Stimulated activated naive CD8-positive, alpha-beta T cell treated with anti-CD3 and anti-CD28 coated beads, Interleukin-15, Interleukin-2, amounts not matched to agents 100 ng/mL and 50 ng/mL, for 24 hours (primary cell): ENCODE data around the gene MTCL1.

Source experiments
- H3K27ac Mint-ChIP-seq: one replicate; pipeline ENCODE4 v1.8.0; 2021; ENCODE audit warnings: mild to moderate bottlenecking, mixed read lengths
- H3K27me3 Mint-ChIP-seq: one replicate; pipeline ENCODE4 v1.8.0; 2021; ENCODE audit warnings: mixed read lengths
- H3K36me3 Mint-ChIP-seq: one replicate; pipeline ENCODE4 v1.8.0; 2021; ENCODE audit warnings: low read depth, mixed read lengths
- H3K4me1 Mint-ChIP-seq: one replicate; pipeline ENCODE4 v1.8.0; 2021; ENCODE audit warnings: low read depth, mixed read lengths
- H3K4me3 Mint-ChIP-seq: one replicate; pipeline ENCODE4 v1.8.0; 2021; ENCODE audit warnings: mild to moderate bottlenecking, mixed read lengths
- H3K9me3 Mint-ChIP-seq: one replicate; pipeline ENCODE4 v1.8.0; 2021; ENCODE audit warnings: mixed read lengths

The MTCL1 gene

DNA sequence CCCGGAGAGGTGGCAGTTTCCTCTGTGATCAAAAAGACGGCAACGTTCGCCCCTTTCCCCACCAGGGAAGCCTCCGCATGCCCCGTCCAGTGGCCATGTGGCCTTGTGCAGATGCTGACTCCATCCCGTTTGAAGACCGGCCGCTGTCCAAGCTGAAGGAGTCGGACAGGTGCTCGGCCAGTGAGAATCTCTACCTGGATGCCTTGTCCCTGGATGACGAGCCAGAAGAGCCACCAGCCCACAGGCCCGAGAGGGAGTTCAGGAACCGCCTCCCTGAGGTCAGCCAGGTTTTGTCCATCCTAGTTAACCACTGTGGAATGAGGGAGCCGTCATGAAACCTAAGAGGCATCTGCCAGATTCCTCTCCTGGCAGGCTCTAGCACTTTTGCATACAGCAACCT, 113.6 kb downstream of the MTCL1 start:
- no peaks in the 10 kb centered on the region for H3K4me1 Mint-ChIP-seq
- H3K36me3 Mint-ChIP-seq, result no peaks in the 10 kb centered on the region

GRCh38 chr18:8820396-8821082, 115.2 kb downstream of the MTCL1 start:
- Mint-ChIP-seq H3K4me1 (no peaks in the 10 kb centered on the region), H3K36me3 (no peaks in the 10 kb centered on the region), H3K9me3 (no peaks in the 10 kb centered on the region), H3K27ac (no peak overlapping the region), H3K27me3 (no peaks in the 10 kb centered on the region), H3K4me3 (no peak overlapping the region)

More for the DNA sequence above, 113.6 kb downstream of the MTCL1 start:
- H3K27ac Mint-ChIP-seq, result no peak overlapping the region
- no peak overlapping the region for H3K4me3 Mint-ChIP-seq
- H3K27me3 Mint-ChIP-seq, result no peaks in the 10 kb centered on the region
- H3K9me3 Mint-ChIP-seq, result no peaks in the 10 kb centered on the region

- Mint-ChIP-seq H3K27me3 (no peaks in the 10 kb centered on the region), H3K27ac (no peak overlapping the region), H3K4me3 (no peak overlapping the region), H3K36me3 (no peaks in the 10 kb centered on the region), H3K4me1 (no peaks in the 10 kb centered on the region), H3K9me3 (no peaks in the 10 kb centered on the region)
Observed at GRCh38 chr18:8821083-8821465, 115.7 kb downstream of the MTCL1 start.

GRCh38 chr18:8821531-8821930, 116.2 kb downstream of the MTCL1 start:
- Mint-ChIP-seq H3K36me3 (no peaks in the 10 kb centered on the region), H3K27me3 (no peaks in the 10 kb centered on the region), H3K9me3 (no peaks in the 10 kb centered on the region), H3K4me3 (no peak overlapping the region), H3K4me1 (no peaks in the 10 kb centered on the region), H3K27ac (no peak overlapping the region)

GRCh38 chr18:8822643-8823042, 117.3 kb downstream of the MTCL1 start:
- Mint-ChIP-seq H3K27me3 (no peaks in the 10 kb centered on the region), H3K4me3 (no peak overlapping the region), H3K27ac (no peak overlapping the region), H3K4me1 (no peaks in the 10 kb centered on the region), H3K9me3 (no peaks in the 10 kb centered on the region), H3K36me3 (no peaks in the 10 kb centered on the region)

DNA sequence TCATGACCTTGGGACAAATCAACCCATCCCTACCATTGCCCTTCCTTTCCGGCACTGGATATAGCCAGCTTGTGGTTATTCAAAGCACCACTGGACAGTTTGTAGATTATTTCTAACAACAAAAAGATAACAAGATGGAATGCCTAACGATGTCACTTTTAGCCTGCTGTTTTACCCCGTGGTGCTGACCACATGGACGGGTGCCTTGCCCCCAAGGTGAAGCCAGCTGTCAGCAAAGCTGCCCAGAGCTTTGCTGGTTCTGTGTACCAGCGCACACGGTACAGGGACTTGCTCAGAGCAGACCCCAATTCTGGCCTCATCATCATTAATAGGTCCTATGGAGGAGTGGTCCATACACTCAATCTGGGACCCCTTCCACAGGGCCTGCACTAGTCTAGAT, 118.2 kb downstream of the MTCL1 start:
- H3K4me1 Mint-ChIP-seq, result no peaks in the 10 kb centered on the region
- no peak overlapping the region for H3K27ac Mint-ChIP-seq
- H3K27me3 Mint-ChIP-seq, result no peaks in the 10 kb centered on the region
- no peaks in the 10 kb centered on the region for H3K36me3 Mint-ChIP-seq
- no peak overlapping the region for H3K4me3 Mint-ChIP-seq
- H3K9me3 Mint-ChIP-seq, result no peaks in the 10 kb centered on the region

DNA sequence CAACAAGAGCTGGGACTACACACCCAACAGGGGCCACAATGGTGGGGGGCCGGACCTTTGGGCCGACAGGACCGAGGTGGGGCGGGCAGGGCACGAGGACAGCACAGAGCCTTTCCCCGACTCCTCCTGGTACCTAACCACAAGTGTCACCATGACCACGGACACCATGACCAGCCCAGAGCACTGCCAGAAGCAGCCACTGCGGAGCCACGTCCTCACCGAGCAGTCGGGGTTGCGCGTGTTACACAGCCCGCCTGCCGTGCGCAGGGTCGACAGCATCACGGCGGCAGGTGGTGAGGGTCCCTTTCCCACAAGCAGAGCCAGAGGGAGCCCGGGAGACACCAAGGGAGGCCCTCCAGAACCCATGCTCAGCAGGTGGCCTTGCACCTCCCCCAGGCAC, 119.5 kb downstream of the MTCL1 start:
- Mint-ChIP-seq H3K36me3 (no peaks in the 10 kb centered on the region), H3K27ac (no peak overlapping the region), H3K4me1 (no peaks in the 10 kb centered on the region), H3K9me3 (no peaks in the 10 kb centered on the region), H3K27me3 (no peaks in the 10 kb centered on the region), H3K4me3 (no peak overlapping the region)

DNA sequence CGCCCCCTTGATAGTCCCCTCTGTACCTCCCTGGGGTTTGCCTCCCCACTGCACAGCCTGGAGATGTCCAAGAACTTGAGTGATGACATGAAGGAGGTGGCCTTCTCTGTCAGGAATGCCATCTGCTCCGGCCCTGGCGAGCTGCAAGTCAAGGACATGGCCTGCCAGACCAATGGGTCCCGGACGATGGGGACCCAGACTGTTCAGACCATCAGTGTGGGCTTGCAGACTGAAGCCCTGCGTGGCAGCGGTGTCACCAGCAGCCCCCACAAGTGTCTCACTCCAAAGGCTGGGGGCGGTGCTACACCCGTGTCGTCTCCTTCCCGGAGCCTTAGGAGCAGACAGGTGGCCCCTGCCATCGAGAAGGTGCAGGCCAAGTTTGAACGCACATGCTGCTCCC, 119.9 kb downstream of the MTCL1 start:
- no peaks in the 10 kb centered on the region for H3K36me3 Mint-ChIP-seq
- H3K9me3 Mint-ChIP-seq, result no peaks in the 10 kb centered on the region
- no peaks in the 10 kb centered on the region for H3K4me1 Mint-ChIP-seq
- H3K27me3 Mint-ChIP-seq, result no peaks in the 10 kb centered on the region
- H3K4me3 Mint-ChIP-seq, result no peak overlapping the region
- no peak overlapping the region for H3K27ac Mint-ChIP-seq

DNA sequence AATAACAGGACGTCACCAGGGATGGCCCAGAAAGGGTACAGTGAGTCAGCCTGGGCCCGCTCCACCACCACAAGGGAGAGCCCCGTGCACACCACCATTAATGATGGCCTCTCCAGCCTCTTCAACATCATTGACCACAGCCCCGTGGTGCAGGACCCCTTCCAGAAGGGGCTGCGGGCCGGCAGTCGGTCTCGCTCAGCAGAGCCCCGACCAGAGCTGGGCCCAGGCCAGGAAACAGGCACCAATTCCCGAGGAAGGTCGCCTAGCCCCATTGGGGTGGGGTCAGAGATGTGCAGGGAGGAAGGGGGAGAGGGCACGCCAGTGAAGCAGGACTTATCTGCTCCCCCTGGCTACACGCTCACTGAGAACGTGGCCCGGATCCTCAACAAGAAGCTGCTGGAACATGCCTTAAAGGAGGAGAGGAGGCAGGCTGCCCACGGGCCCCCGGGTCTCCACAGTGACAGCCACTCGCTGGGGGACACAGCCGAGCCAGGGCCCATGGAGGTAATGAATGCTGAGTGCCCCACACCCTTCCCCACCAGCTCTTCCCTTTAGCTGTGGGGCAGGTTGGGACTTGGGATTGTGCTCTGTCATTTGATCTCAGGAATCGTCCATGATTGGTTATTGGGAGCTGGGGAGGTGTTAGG, 120.5 kb downstream of the MTCL1 start:
- Mint-ChIP-seq H3K4me3 (no peak overlapping the region), H3K36me3 (no peaks in the 10 kb centered on the region), H3K4me1 (no peaks in the 10 kb centered on the region), H3K9me3 (no peaks in the 10 kb centered on the region), H3K27ac (no peak overlapping the region), H3K27me3 (no peaks in the 10 kb centered on the region)

DNA sequence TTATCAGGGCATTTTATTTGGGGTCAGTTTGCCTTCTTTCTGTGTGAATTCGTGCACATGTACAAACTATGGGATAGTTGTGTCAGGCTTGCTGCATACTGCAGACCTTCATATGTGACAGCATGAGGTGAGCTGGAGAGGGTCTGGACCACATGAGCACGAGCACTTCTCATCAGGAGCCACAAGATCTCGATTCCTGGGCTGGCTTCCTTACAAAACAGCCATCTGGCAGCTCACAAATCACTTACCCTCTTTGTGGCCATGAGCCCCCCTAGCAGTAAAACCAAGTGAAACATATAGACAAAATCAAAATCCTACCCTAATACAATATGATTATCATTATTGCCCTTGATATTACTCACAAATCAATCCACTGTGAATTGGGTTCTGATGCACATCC, 121.2 kb downstream of the MTCL1 start:
- Mint-ChIP-seq H3K27ac (no peak overlapping the region), H3K4me3 (no peak overlapping the region), H3K36me3 (no peaks in the 10 kb centered on the region), H3K27me3 (no peaks in the 10 kb centered on the region), H3K4me1 (no peaks in the 10 kb centered on the region), H3K9me3 (no peaks in the 10 kb centered on the region)

DNA sequence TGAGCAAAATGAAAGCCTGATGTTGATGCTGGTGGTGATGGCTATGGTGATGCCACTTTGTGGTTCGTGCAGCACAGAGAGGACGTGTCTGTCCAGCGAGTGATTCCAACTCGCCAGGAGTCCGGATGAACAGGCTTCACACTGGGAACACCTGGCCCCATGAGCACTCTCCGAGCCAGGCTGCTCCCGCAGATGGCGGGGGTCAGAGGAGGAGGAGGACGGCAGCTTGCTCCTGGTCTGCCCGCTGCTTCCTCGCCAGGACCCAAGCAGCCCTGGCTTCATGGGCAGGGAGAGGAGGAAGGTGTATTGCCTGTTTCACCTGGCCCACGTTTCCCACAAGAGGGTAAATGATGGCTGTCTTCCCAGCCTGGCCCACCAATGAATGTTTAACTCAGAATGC, 121.6 kb downstream of the MTCL1 start:
- H3K36me3 Mint-ChIP-seq, result no peaks in the 10 kb centered on the region
- H3K27me3 Mint-ChIP-seq, result no peaks in the 10 kb centered on the region
- no peak overlapping the region for H3K27ac Mint-ChIP-seq
- no peaks in the 10 kb centered on the region for H3K9me3 Mint-ChIP-seq
- H3K4me1 Mint-ChIP-seq, result no peaks in the 10 kb centered on the region
- H3K4me3 Mint-ChIP-seq, result no peak overlapping the region

DNA sequence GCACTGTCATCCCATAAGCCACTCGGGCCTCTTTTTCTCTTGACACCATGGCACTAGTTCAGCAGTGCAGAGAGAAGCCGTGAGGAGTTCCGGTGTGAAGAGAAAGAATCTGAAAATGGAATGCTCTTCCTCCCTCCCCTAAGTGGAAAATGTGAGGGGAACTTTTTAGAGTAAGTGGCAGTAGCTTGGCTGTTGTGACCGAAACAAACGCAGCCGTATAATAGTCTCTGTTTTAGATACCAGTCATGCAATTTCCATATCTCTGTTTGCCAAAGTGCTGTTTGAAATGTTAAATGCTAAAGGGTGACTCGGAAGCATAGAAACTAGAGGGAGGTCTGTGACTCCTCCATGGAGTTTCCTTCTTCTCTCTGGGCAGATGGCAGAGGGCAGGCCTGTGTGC, 122.9 kb downstream of the MTCL1 start:
- H3K9me3 Mint-ChIP-seq, result no peaks in the 10 kb centered on the region
- no peaks in the 10 kb centered on the region for H3K36me3 Mint-ChIP-seq
- H3K4me1 Mint-ChIP-seq, result no peaks in the 10 kb centered on the region
- no peaks in the 10 kb centered on the region for H3K27me3 Mint-ChIP-seq
- no peak overlapping the region for H3K4me3 Mint-ChIP-seq
- H3K27ac Mint-ChIP-seq, result no peak overlapping the region

DNA sequence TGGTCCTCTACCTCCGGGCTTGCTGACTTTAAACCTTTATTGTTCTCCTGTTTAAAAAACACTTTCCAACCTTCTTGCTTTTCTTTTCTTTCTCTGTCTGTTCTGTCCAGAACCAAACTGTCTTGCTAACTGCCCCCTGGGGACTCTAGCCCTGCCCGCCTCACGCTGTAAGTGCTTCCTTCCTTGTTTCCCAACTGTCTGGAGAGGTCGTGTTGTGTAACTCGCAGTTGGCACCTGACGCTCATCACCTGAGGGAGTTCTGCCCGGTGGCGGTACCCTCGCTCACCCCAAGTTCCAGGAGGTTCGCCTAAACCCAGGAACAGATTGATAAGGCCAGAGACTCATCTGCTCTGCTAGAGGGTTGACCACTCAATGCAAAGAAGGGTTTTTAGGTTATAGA, 123.4 kb downstream of the MTCL1 start:
- no peaks in the 10 kb centered on the region for H3K4me1 Mint-ChIP-seq
- H3K36me3 Mint-ChIP-seq, result no peaks in the 10 kb centered on the region
- no peaks in the 10 kb centered on the region for H3K27me3 Mint-ChIP-seq
- H3K9me3 Mint-ChIP-seq, result no peaks in the 10 kb centered on the region
- no peak overlapping the region for H3K27ac Mint-ChIP-seq
- no peak overlapping the region for H3K4me3 Mint-ChIP-seq

- Mint-ChIP-seq H3K4me1 (no peaks in the 10 kb centered on the region), H3K27ac (no peak overlapping the region), H3K36me3 (no peaks in the 10 kb centered on the region), H3K9me3 (no peaks in the 10 kb centered on the region), H3K4me3 (no peak overlapping the region), H3K27me3 (no peaks in the 10 kb centered on the region)
Observed at GRCh38 chr18:8830067-8831060, 125.0 kb downstream of the MTCL1 start.

- Mint-ChIP-seq H3K27ac (no peak overlapping the region), H3K9me3 (no peaks in the 10 kb centered on the region), H3K4me1 (no peaks in the 10 kb centered on the region), H3K36me3 (no peaks in the 10 kb centered on the region), H3K4me3 (no peak overlapping the region), H3K27me3 (no peaks in the 10 kb centered on the region)
Observed at GRCh38 chr18:8831112-8831511, 125.8 kb downstream of the MTCL1 start.
